Activated T-cell treated with anti-CD3 and anti-CD28 coated beads, Interleukin-2, amount 50 U/mL, for 72 hours (primary cell): ENCODE results near the gene CLTB. TPM values are rescaled to one million over a fixed set of nuclear protein-coding genes. Genes with fewer than 3 reads are reported as not detected.

ENCODE experiments used
- ATAC-seq, 2 donors: fragments of 150-1000 bp; cut with Tn5 transposase; replicated peaks in 1 of 2; 2 replicates each; pipeline ENCODE4 v1.10.0; 2021; ENCODE audit warnings: moderate library complexity in 2 of 2, mild to moderate bottlenecking in 1 of 2
- DNase-seq, 2 donors: peaks; one replicate each; pipeline ENCODE4 v3.0.0; 2021 to 2022; ENCODE audit warnings: mixed read lengths in 1 of 2
- H3K27ac Mint-ChIP-seq: one replicate; pipeline ENCODE4 v1.8.0; 2022; ENCODE audit warnings: mild to moderate bottlenecking, moderate library complexity, mixed read lengths
- H3K27me3 Mint-ChIP-seq: one replicate; pipeline ENCODE4 v1.8.0; 2022; ENCODE audit warnings: low read depth, mixed read lengths
- H3K36me3 Mint-ChIP-seq, 2 donors: one replicate each; pipeline ENCODE4 v1.8.0; 2022; ENCODE audit warnings: mixed read lengths in 2 of 2, mild to moderate bottlenecking in 1 of 2; ENCODE audit not compliant: insufficient read depth in 2 of 2
- H3K4me1 Mint-ChIP-seq: one replicate; pipeline ENCODE4 v1.8.0; 2022; ENCODE audit warnings: low read depth, mixed read lengths
- H3K4me3 Mint-ChIP-seq, 2 donors: one replicate each; pipeline ENCODE4 v1.8.0; 2022; ENCODE audit warnings: mild to moderate bottlenecking in 2 of 2, mixed read lengths in 2 of 2, moderate library complexity in 2 of 2
- H3K9me3 Mint-ChIP-seq, 2 donors: one replicate each; pipeline ENCODE4 v1.8.0; 2022; ENCODE audit warnings: mixed read lengths in 2 of 2
- total RNA-seq, 2 donors: library from RNA; stranded (reverse); gene quantifications; one replicate each; pipeline ENCODE4 v1.2.3, GENCODE V29; 2022

CLTB gene
- total RNA-seq, 2 donors from 2014 or later = 38.1 to 41.9 TPM

- Mint-ChIP-seq H3K4me3 (peak overlapping the region; percentile 92 to 99), H3K27me3 (no peaks in the 10 kb centered on the region), H3K4me1 (peaks cover 52% of the 10 kb centered on the region), H3K27ac (peak overlapping the region; percentile 95), H3K9me3 (no peaks in the 10 kb centered on the region), H3K36me3 (peaks cover 4 to 18% of the 10 kb centered on the region in 2 donors)
- no peak for ATAC-seq
- DNase-seq = peak in 1 of 2 donors; percentile 27
These were observed 55.4 kb downstream of the CLTB start for GRCh38 chr5:176360894-176361436.

GRCh38 chr5:176359658-176360057 lies 56.7 kb downstream of the CLTB start:
- Mint-ChIP-seq H3K36me3 (peaks cover 4 to 18% of the 10 kb centered on the region in 2 donors), H3K4me1 (peaks cover 51% of the 10 kb centered on the region), H3K27ac (peak overlapping the region; percentile 77), H3K4me3 (peak overlapping the region; percentile 76 to 78), H3K27me3 (no peaks in the 10 kb centered on the region), H3K9me3 (no peaks in the 10 kb centered on the region)
- DNase-seq (no peak), ATAC-seq (no peak)

- ATAC-seq = no peak
- Mint-ChIP-seq H3K36me3 (peaks cover 6 to 28% of the 10 kb centered on the region in 2 donors), H3K4me1 (peaks cover 39% of the 10 kb centered on the region), H3K27ac (peak overlapping the region; percentile 32), H3K27me3 (no peaks in the 10 kb centered on the region), H3K4me3 (no peak overlapping the region), H3K9me3 (no peaks in the 10 kb centered on the region)
- DNase-seq = no peak
These were observed 60.2 kb downstream of the CLTB start for GRCh38 chr5:176356179-176356566.

- Mint-ChIP-seq H3K27me3 (no peaks in the 10 kb centered on the region), H3K9me3 (no peaks in the 10 kb centered on the region), H3K27ac (no peak overlapping the region), H3K4me1 (peaks cover 39% of the 10 kb centered on the region), H3K4me3 (no peak overlapping the region), H3K36me3 (peaks cover 6 to 30% of the 10 kb centered on the region in 2 donors)
- DNase-seq (no peak), ATAC-seq (no peak)
These were observed 60.8 kb downstream of the CLTB start for GRCh38 chr5:176355400-176356178.

GRCh38 chr5:176353533-176353932 lies 62.8 kb downstream of the CLTB start:
- H3K9me3 Mint-ChIP-seq = no peaks in the 10 kb centered on the region
- no peak overlapping the region for H3K27ac Mint-ChIP-seq
- H3K4me3 Mint-ChIP-seq = no peak overlapping the region
- no peaks in the 10 kb centered on the region for H3K27me3 Mint-ChIP-seq
- peaks cover 25% of the 10 kb centered on the region for H3K4me1 Mint-ChIP-seq
- DNase-seq = no peak
- ATAC-seq = no peak
- H3K36me3 Mint-ChIP-seq = peaks cover 7 to 37% of the 10 kb centered on the region in 2 donors

- no peak for ATAC-seq
- Mint-ChIP-seq H3K27me3 (no peaks in the 10 kb centered on the region), H3K9me3 (no peaks in the 10 kb centered on the region), H3K36me3 (peaks cover 4 to 26% of the 10 kb centered on the region in 2 donors), H3K4me1 (peaks cover 13% of the 10 kb centered on the region), H3K4me3 (no peak overlapping the region), H3K27ac (peak overlapping the region; percentile 75)
- DNase-seq = no peak
These were observed 64.0 kb downstream of the CLTB start for GRCh38 chr5:176352116-176352878.

GRCh38 chr5:176350416-176350815 lies 65.9 kb downstream of the CLTB start:
- Mint-ChIP-seq H3K9me3 (no peaks in the 10 kb centered on the region), H3K36me3 (peaks cover 4 to 23% of the 10 kb centered on the region in 2 donors), H3K27ac (peak overlapping the region; percentile 52), H3K27me3 (no peaks in the 10 kb centered on the region), H3K4me1 (peaks cover 8% of the 10 kb centered on the region), H3K4me3 (no peak overlapping the region)
- DNase-seq = no peak
- ATAC-seq = no peak

- DNase-seq = no peak
- Mint-ChIP-seq H3K36me3 (no peaks in the 10 kb centered on the region), H3K4me3 (no peak overlapping the region), H3K9me3 (no peaks in the 10 kb centered on the region), H3K27me3 (no peaks in the 10 kb centered on the region), H3K4me1 (no peaks in the 10 kb centered on the region), H3K27ac (peak overlapping the region; percentile 74)
- no peak for ATAC-seq
These were observed 73.4 kb downstream of the CLTB start for GRCh38 chr5:176342766-176343458.

Other genes starting within 250 kb of the CLTB start
- 10 to 100 TPM; 23.2 to 25.5 TPM for gene SIMC1, start 178.1 kb downstream of the CLTB start, total RNA-seq
- 10 to 100 TPM; 56.7 to 59.0 TPM for gene KIAA1191, start 54.8 kb downstream of the CLTB start, total RNA-seq
- 10 to 100 TPM in 1 of 2 donors, 1 to 10 TPM in 1; 7.5 to 14.0 TPM for gene ARL10, start 51.1 kb downstream of the CLTB start, total RNA-seq
- gene NOP16, start 27.9 kb downstream of the CLTB start, total RNA-seq = 10 to 100 TPM; 41.8 to 42.3 TPM
- gene HIGD2A, start 27.8 kb downstream of the CLTB start, total RNA-seq = 100 to 1,000 TPM; 109 to 135 TPM
- 10 to 100 TPM; 44.8 to 45.0 TPM for gene FAF2, start 31.8 kb upstream of the CLTB start, total RNA-seq
- 10 to 100 TPM; 93.0 to 93.6 TPM for gene RNF44, start 120.9 kb upstream of the CLTB start, total RNA-seq
- under 1 TPM; 0.67 to 0.81 TPM for gene CDHR2, start 132.8 kb upstream of the CLTB start, total RNA-seq
- 1 to 10 TPM; 1.4 to 2.0 TPM for gene GPRIN1, start 193.6 kb upstream of the CLTB start, total RNA-seq
- under 1 TPM in 1 of 2 donors, not detected in 1; 0.81 TPM for gene SNCB, start 214.0 kb upstream of the CLTB start, total RNA-seq
- not detected for gene EIF4E1B, start 214.1 kb upstream of the CLTB start, total RNA-seq
- gene TSPAN17, start 230.9 kb upstream of the CLTB start, total RNA-seq = 10 to 100 TPM; 25.3 to 31.8 TPM